HepG2 (cell line): ENCODE measurements around the gene RBPMS2. TPM values are rescaled to one million over a fixed set of nuclear protein-coding genes. Genes with fewer than 3 reads are reported as not detected.

ENCODE experiments used
- ATAC-seq: fragments of 200-7000 bp; cut with Tn5 transposase; 3 replicates; pipeline ENCODE4 v1.9.1; 2020; ENCODE audit warnings: mild to moderate bottlenecking, moderate library complexity
- BruUV-seq: library from RNA; stranded (reverse); fragments of 400-500 nt; replicated peaks from 2 replicates; lab custom pipeline; 2021; lab: Mats Ljungman, UMichigan
- CTCF ChIA-PET: fragments of 300-600 bp; formaldehyde crosslinking; extraction: SDS; loops from one replicate; lab custom pipeline; 2021; ENCODE audit warnings: low total read pairs, inconsistent platforms, low intra/inter-chr PET ratio; lab: Yijun Ruan, JAX
- POLR2A ChIA-PET: fragments of 350-600 bp; sonication (Branson Sonifier 250); formaldehyde crosslinking; loops from one replicate; lab custom pipeline; 2020; ENCODE audit warnings: antibody characterized with exemption, inconsistent platforms; lab: Yijun Ruan, JAX
- DNase-seq: peaks from one replicate; pipeline ENCODE4 v3.0.0-alpha.2; 2015; ENCODE audit warnings: low spot score
- FAIRE-seq: peaks from 3 replicates; lab custom pipeline; 2011; peaks lifted over from hg19 to GRCh38; lab: Jason Lieb, UNC
- H2AFZ ChIP-seq: one replicate; pipeline ENCODE4 v1.6.1; 2011; ENCODE audit warnings: low read length, inconsistent platforms
- H3K27ac ChIP-seq: fragments of 300-600 bp; 3 replicates; pipeline ENCODE4 v1.8.0; 2011; ENCODE audit warnings: mixed run types, mild to moderate bottlenecking, mixed read lengths, low read length, inconsistent platforms; ENCODE audit not compliant: insufficient read depth; ENCODE audit errors: extremely low read length
- H3K27me3 ChIP-seq, 2 experiments: fragments of 200-600 bp in 1 of 2; 2 replicates in 1 of 2; 3 replicates in 1 of 2; pipeline versions ENCODE4 v1.6.0 to v1.8.0; 2011; ENCODE audit warnings: low read length in 2 of 2, mild to moderate bottlenecking in 2 of 2, moderate library complexity in 2 of 2, inconsistent platforms in 1 of 2; ENCODE audit not compliant: insufficient read depth in 2 of 2, control insufficient read depth in 1 of 2
- H3K36me3 ChIP-seq, 2 experiments: fragments of 200-600 bp in 1 of 2; replicated peaks in 1 of 2; 2 replicates in 1 of 2; 3 replicates in 1 of 2; pipeline versions ENCODE4 v1.5.1 to v1.8.0; 2011; ENCODE audit warnings: low read length in 2 of 2, inconsistent platforms in 1 of 2; ENCODE audit not compliant: insufficient read depth in 2 of 2, control insufficient read depth in 1 of 2
- H3K4me1 ChIP-seq: 2 replicates; pipeline ENCODE4 v1.5.1; 2012; ENCODE audit warnings: low read length, inconsistent platforms; ENCODE audit not compliant: insufficient read depth
- H3K4me2 ChIP-seq: 2 replicates; pipeline ENCODE4 v1.6.0; 2011; ENCODE audit warnings: low read depth, low read length, inconsistent platforms
- H3K4me3 ChIP-seq, 3 experiments: fragments of 200-600 bp in 1 of 3; sonication (generic), shearing (Covaris generic) in 1 of 3; replicated peaks in 1 of 3; 2 replicates each; pipeline ENCODE4 v1.5.1; 2011 to 2016; ENCODE audit warnings: low read length in 3 of 3, inconsistent platforms in 2 of 3, low read depth in 2 of 3, mild to moderate bottlenecking in 2 of 3, control low read depth in 1 of 3, mixed read lengths in 1 of 3; ENCODE audit not compliant: insufficient read depth in 1 of 3
- H3K79me2 ChIP-seq: one replicate; pipeline ENCODE4 v1.6.1; 2011; ENCODE audit warnings: low read length, inconsistent platforms; ENCODE audit not compliant: insufficient read depth
- H3K9ac ChIP-seq: 2 replicates; pipeline ENCODE4 v1.6.0; 2011; ENCODE audit warnings: mild to moderate bottlenecking, low read depth, low read length, inconsistent platforms; ENCODE audit not compliant: insufficient read depth
- H3K9me3 ChIP-seq: 2 replicates; pipeline ENCODE4 v1.5.1; 2012; ENCODE audit warnings: mild to moderate bottlenecking, low read length
- H4K20me1 ChIP-seq: 2 replicates; pipeline ENCODE4 v1.6.0; 2011; ENCODE audit warnings: inconsistent platforms, mild to moderate bottlenecking, low read length, moderate library complexity; ENCODE audit not compliant: insufficient read depth
- ARNT ChIP-seq: fragments of 450-650 bp; IDR thresholded peaks from 2 replicates; pipeline ENCODE4 v1.6.1; 2017
- BCL3 ChIP-seq: sonication (generic); formaldehyde crosslinking; IDR thresholded peaks from 2 replicates; pipeline ENCODE4 v1.5.1; 2020; ENCODE audit warnings: mild to moderate bottlenecking, missing genetic modification reagents, moderate library complexity
- CEBPB ChIP-seq: IDR thresholded peaks from 2 replicates; pipeline ENCODE4 v1.6.1; 2011; ENCODE audit warnings: low read depth, low read length, improper control_type of control experiment, borderline replicate concordance
- HHEX ChIP-seq: IDR thresholded peaks from 2 replicates; pipeline ENCODE4 v1.6.1; 2016; ENCODE audit warnings: control low read depth
- HIC2 ChIP-seq: sonication (generic); formaldehyde crosslinking; IDR thresholded peaks from 2 replicates; pipeline ENCODE4 v1.9.0; 2022; ENCODE audit warnings: low read depth, missing genetic modification reagents
- MAFF ChIP-seq: IDR thresholded peaks from 2 replicates; pipeline ENCODE4 v1.6.1; 2011; ENCODE audit warnings: low read depth, low read length, improper control_type of control experiment
- MED1 ChIP-seq: sonication (generic); formaldehyde crosslinking; IDR thresholded peaks from 2 replicates; pipeline ENCODE4 v1.4.0; 2020; ENCODE audit warnings: missing genetic modification reagents
- SKIL ChIP-seq: sonication (generic); formaldehyde crosslinking; IDR thresholded peaks from 2 replicates; pipeline ENCODE4 v1.8.0; 2022; ENCODE audit warnings: missing genetic modification reagents, mild to moderate bottlenecking, moderate library complexity, borderline replicate concordance
- TEAD2 ChIP-seq: sonication (generic); formaldehyde crosslinking; IDR thresholded peaks from 2 replicates; pipeline ENCODE4 v1.9.0; 2021; ENCODE audit warnings: missing genetic modification reagents
- TIGD3 ChIP-seq: sonication (generic); formaldehyde crosslinking; IDR thresholded peaks from 2 replicates; pipeline ENCODE4 v1.5.1; 2020; ENCODE audit warnings: mild to moderate bottlenecking, missing genetic modification reagents, borderline replicate concordance
- ZBTB7A ChIP-seq: sonication (generic); formaldehyde crosslinking; IDR thresholded peaks from 2 replicates; pipeline ENCODE4 v1.8.0; 2022; ENCODE audit warnings: mild to moderate bottlenecking, missing genetic modification reagents
- ZNF101 ChIP-seq: sonication (generic); formaldehyde crosslinking; IDR thresholded peaks from 2 replicates; pipeline ENCODE4 v1.4.0; 2020; ENCODE audit warnings: mild to moderate bottlenecking, low read depth, missing genetic modification reagents, borderline replicate concordance
- ZNF549 ChIP-seq: sonication (generic); formaldehyde crosslinking; IDR thresholded peaks from 2 replicates; pipeline ENCODE4 v1.5.0; 2020; ENCODE audit warnings: missing genetic modification reagents
- ZNF772 ChIP-seq: sonication (generic); formaldehyde crosslinking; IDR thresholded peaks from 2 replicates; pipeline ENCODE4 v1.5.0; 2020; ENCODE audit warnings: mild to moderate bottlenecking, missing genetic modification reagents
- WGBS: methylation state at CpG from one replicate; pipeline ENCODE4 v1.1.6; 2017; ENCODE audit warnings: low lambda C conversion rate; 5-methylcytosine and 5-hydroxymethylcytosine counted together
- in situ Hi-C: cut with HindIII; loops from 2 replicates; pipeline ENCODE4 v1.10.0; 2017; ENCODE audit warnings: low pct_unique_long_range_greater_than_20kb; ENCODE audit not compliant: extremely low pct_ligation_motif_present
- intact Hi-C: fragments of 100-400 bp; cut with micrococcal nuclease; formaldehyde crosslinking; loops from one replicate; pipeline ENCODE4 v1.10.0; 2022; ENCODE audit not compliant: unreplicated experiment
- polyA plus RNA-seq, 8 experiments: library from polyadenylated mRNA; depleted of rRNA in 3 of 8; stranded (reverse) in 7 of 8; unstranded in 1 of 8; fragments of >200 nt; fragmentation: Illumina TruSeq in 4 of 8; extraction: Trizol in 4 of 8; gene quantifications; 2 replicates each; pipeline versions ENCODE4 v1.2.1 to v1.2.3, GENCODE V29; 2011 to 2016; ENCODE audit warnings: low read depth in 4 of 8, missing spikeins in 1 of 8, mixed read lengths in 1 of 8; ENCODE audit not compliant: insufficient read depth in 1 of 8
- total RNA-seq, 5 experiments: library from RNA; depleted of rRNA; stranded (reverse); fragments of >200 nt; fragmentation: Illumina TruSeq; extraction: Trizol; gene quantifications; 2 replicates each; pipeline ENCODE4 v1.2.3, GENCODE V29; 2016; ENCODE audit warnings: low read depth in 1 of 5

The RBPMS2 gene
- total and polyA plus RNA-seq, 2 of the 13 experiments (the other 11 are each of a cell fraction or from before 2014, with no cell fraction given), result 0.08 TPM; not detected in 1

- no peak for TF ChIP-seq BCL3
- TF ChIP-seq SKIL (CRISPR knock-in tag), result no peak
- no peak for TF ChIP-seq HHEX (CRISPR knock-in tag)
Observed at GRCh38 chr15:64691896-64692565, 83.4 kb downstream of the RBPMS2 start (continued).

- Histone ChIP-seq H3K79me2 (peaks cover 3% of the 10 kb centered on the region), H3K4me1 (peaks cover 23% of the 10 kb centered on the region), H3K27ac (no peak overlapping the region), H3K27me3 (no peaks in the 10 kb centered on the region), H3K4me3 (no peak overlapping the region), H2AFZ (no peak overlapping the region), H3K9ac (no peak overlapping the region), H4K20me1 (no peaks in the 10 kb centered on the region; the same call in 1 of the 2 replicates), H3K9me3 (no peaks in the 10 kb centered on the region), H3K4me2 (no peak overlapping the region), H3K36me3 (peaks cover 6 to 55% of the 10 kb centered on the region in 2 experiments; a peak in 4 of 5 replicates)
- ChIA-PET CTCF (interaction anchor here (1.3 kb wide), 1 partner anchor 35 kb away, joined by 3 read pairs; no protein-coding TSS in a partner anchor), POLR2A (no interaction called here)
- in situ Hi-C loops, result loop anchor here (25.0 kb wide), 1 partner anchor 478 kb away; no protein-coding TSS in a partner anchor
- 95% methylated on average over 6 of the region's 6 CpGs for WGBS
- DNase-seq (no peak), ATAC-seq (peak; percentile 19; the same call in 1 of the 3 replicates), FAIRE-seq (peak; percentile 68)
- intact Hi-C loops, result loop anchor here (1.0 kb wide), 1 partner anchor 38 kb away; no protein-coding TSS in a partner anchor
- no TSS peak for BruUV-seq
- TF ChIP-seq MAFF, result no peak
- TF ChIP-seq HIC2 (CRISPR knock-in tag), result no peak
- TF ChIP-seq ZBTB7A (CRISPR knock-in tag), result no peak
- TF ChIP-seq ZNF549 (CRISPR knock-in tag), result no peak
- no peak for TF ChIP-seq CEBPB
- TF ChIP-seq TEAD2 (CRISPR knock-in tag), result no peak
- TF ChIP-seq TIGD3 (CRISPR knock-in tag), result no peak
- no peak for TF ChIP-seq ZNF772 (CRISPR knock-in tag)
- no peak for TF ChIP-seq ZNF101
- no peak for TF ChIP-seq MED1
- TF ChIP-seq ARNT, result no peak
Observed at GRCh38 chr15:64690578-64691296, 84.7 kb downstream of the RBPMS2 start.
